Upper lobe of left lung (tissue), 4 donors: Measurements from ENCODE around the gene DYNLRB2.

Source experiments
- EP300 ChIP-seq, 4 donors: sonication (generic); formaldehyde crosslinking; IDR thresholded peaks; one replicate each; pipeline ENCODE4 v1.5.1; 2017; ENCODE audit warnings: antibody characterized with exemption in 4 of 4, control low read depth in 2 of 4
- POLR2A ChIP-seq, 4 donors: fragments of 450-650 bp; IDR thresholded peaks; one replicate each; pipeline ENCODE4 v1.5.1; 2016 to 2017; ENCODE audit warnings: antibody characterized with exemption in 4 of 4, mild to moderate bottlenecking in 2 of 4
- POLR2AphosphoS5 ChIP-seq, 2 donors: sonication (generic); formaldehyde crosslinking; IDR thresholded peaks; one replicate each; pipeline ENCODE4 v1.5.1; 2017; ENCODE audit warnings: antibody characterized with exemption in 2 of 2
- TF ChIP-seq, protein P1 (sequence below), 6 experiments: fragments of 450-650 bp in 4 of 6; fragments of 200-600 bp in 2 of 6; sonication (generic) in 2 of 6; IDR thresholded peaks; one replicate each; pipeline ENCODE4 v1.5.1; 2016 to 2019; ENCODE audit warnings: antibody characterized with exemption in 6 of 6

DNA sequence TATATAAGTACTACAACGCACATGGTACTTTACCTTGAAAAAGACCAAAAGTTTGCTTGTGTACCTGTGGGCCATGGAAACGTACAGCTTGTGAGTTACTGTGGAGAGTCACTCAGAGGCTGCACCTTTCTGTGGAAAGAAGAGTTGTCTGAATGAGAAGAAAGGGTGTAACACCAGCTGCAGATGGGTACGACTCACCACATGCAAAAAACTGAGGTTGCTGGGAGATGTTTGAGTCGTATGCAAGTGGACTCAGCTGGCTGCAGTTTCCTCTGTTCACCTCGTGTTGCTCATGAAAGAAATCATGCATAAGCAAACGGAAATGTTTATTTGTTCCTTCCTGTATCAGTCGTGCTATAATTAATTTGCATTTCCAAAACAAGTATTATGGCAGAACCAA is 22.4 kb upstream of the DYNLRB2 start:
- TF ChIP-seq POLR2AphosphoS5 (IDR thresholded peaks at IDR 0.05) (no peak), POLR2A (IDR thresholded peaks at IDR 0.05) (no peak), EP300 (IDR thresholded peaks at IDR 0.05) (no peak)
- TF ChIP-seq, protein P1, sequence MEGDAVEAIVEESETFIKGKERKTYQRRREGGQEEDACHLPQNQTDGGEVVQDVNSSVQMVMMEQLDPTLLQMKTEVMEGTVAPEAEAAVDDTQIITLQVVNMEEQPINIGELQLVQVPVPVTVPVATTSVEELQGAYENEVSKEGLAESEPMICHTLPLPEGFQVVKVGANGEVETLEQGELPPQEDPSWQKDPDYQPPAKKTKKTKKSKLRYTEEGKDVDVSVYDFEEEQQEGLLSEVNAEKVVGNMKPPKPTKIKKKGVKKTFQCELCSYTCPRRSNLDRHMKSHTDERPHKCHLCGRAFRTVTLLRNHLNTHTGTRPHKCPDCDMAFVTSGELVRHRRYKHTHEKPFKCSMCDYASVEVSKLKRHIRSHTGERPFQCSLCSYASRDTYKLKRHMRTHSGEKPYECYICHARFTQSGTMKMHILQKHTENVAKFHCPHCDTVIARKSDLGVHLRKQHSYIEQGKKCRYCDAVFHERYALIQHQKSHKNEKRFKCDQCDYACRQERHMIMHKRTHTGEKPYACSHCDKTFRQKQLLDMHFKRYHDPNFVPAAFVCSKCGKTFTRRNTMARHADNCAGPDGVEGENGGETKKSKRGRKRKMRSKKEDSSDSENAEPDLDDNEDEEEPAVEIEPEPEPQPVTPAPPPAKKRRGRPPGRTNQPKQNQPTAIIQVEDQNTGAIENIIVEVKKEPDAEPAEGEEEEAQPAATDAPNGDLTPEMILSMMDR (IDR thresholded peaks at IDR 0.05) = no peak
